Activated naive CD4-positive, alpha-beta T cell treated with anti-CD3 and anti-CD28 coated beads for 36 hours (primary cell): Measurements from ENCODE around the gene SDHC. TPM values are rescaled to one million over a fixed set of nuclear protein-coding genes. Genes with fewer than 3 reads are reported as not detected.

Experiments used
- CTCF ChIA-PET: fragments of 350-600 bp; sonication (Branson Sonifier 250); formaldehyde crosslinking; loops from one replicate; lab custom pipeline; 2021; ENCODE audit warnings: antibody characterized with exemption; lab: Charles Lee
- DNase-seq: peaks from one replicate; pipeline ENCODE4 v3.0.0-alpha.2; 2020
- H3K27ac Mint-ChIP-seq: one replicate; pipeline ENCODE4 v1.8.0; 2021; ENCODE audit warnings: mild to moderate bottlenecking, mixed read lengths
- H3K27me3 Mint-ChIP-seq: one replicate; pipeline ENCODE4 v1.8.0; 2021; ENCODE audit warnings: low read depth, mixed read lengths
- H3K36me3 Mint-ChIP-seq: one replicate; pipeline ENCODE4 v1.8.0; 2021; ENCODE audit warnings: low read depth, mixed read lengths
- H3K4me1 Mint-ChIP-seq: one replicate; pipeline ENCODE4 v1.8.0; 2021; ENCODE audit warnings: low read depth, mixed read lengths
- H3K4me3 Mint-ChIP-seq: one replicate; pipeline ENCODE4 v1.8.0; 2021; ENCODE audit warnings: mild to moderate bottlenecking, moderate library complexity, mixed read lengths
- H3K9me3 Mint-ChIP-seq: one replicate; pipeline ENCODE4 v1.8.0; 2021; ENCODE audit warnings: mixed read lengths
- intact Hi-C: fragments of 100-400 bp; cut with micrococcal nuclease; formaldehyde crosslinking; loops from one replicate; pipeline ENCODE4 v1.15.1; 2023
- total RNA-seq, 2 experiments: library from RNA; stranded (reverse); gene quantifications; one replicate each; pipeline ENCODE4 v1.2.3, GENCODE V29; 2021

The SDHC gene
- total RNA-seq, 2 experiments from 2014 or later = 201 TPM

- no peak overlapping the region for H3K27ac Mint-ChIP-seq
Measured at GRCh38 chr1:161297415-161297814, 16.8 kb upstream of the SDHC start.

GRCh38 chr1:161298116-161298515 is 16.1 kb upstream of the SDHC start:
- no peak for DNase-seq
- no peaks in the 10 kb centered on the region for H3K27me3 Mint-ChIP-seq
- H3K27ac Mint-ChIP-seq = no peak overlapping the region
- H3K36me3 Mint-ChIP-seq = no peaks in the 10 kb centered on the region
- intact Hi-C loops = no loop called here
- peaks cover under 1% of the 10 kb centered on the region for H3K4me1 Mint-ChIP-seq
- H3K9me3 Mint-ChIP-seq = no peaks in the 10 kb centered on the region
- no peak overlapping the region for H3K4me3 Mint-ChIP-seq
- CTCF ChIA-PET = no interaction called here

More at GRCh38 chr1:161297415-161297814, 16.8 kb upstream of the SDHC start:
- intact Hi-C loops = no loop called here
- DNase-seq = no peak
- Mint-ChIP-seq H3K4me1 (no peaks in the 10 kb centered on the region), H3K4me3 (no peak overlapping the region), H3K9me3 (no peaks in the 10 kb centered on the region), H3K27me3 (no peaks in the 10 kb centered on the region), H3K36me3 (no peaks in the 10 kb centered on the region)
- CTCF ChIA-PET = no interaction called here

GRCh38 chr1:161299347-161299746 is 14.8 kb upstream of the SDHC start:
- H3K27me3 Mint-ChIP-seq = no peaks in the 10 kb centered on the region
- H3K36me3 Mint-ChIP-seq = no peaks in the 10 kb centered on the region
- CTCF ChIA-PET = interaction anchor here (0.6 to 0.9 kb wide), 2 partner anchors 14 to 49 kb away, joined by 4 read pairs; partner anchors contain the start of gene SDHC
- H3K9me3 Mint-ChIP-seq = no peaks in the 10 kb centered on the region
- no peak for DNase-seq
- no peak overlapping the region for H3K4me3 Mint-ChIP-seq
- intact Hi-C loops = no loop called here
- peaks cover 9% of the 10 kb centered on the region for H3K4me1 Mint-ChIP-seq
- no peak overlapping the region for H3K27ac Mint-ChIP-seq

- no peaks in the 10 kb centered on the region for H3K36me3 Mint-ChIP-seq
- H3K27me3 Mint-ChIP-seq = no peaks in the 10 kb centered on the region
- H3K4me1 Mint-ChIP-seq = peaks cover 19% of the 10 kb centered on the region
- H3K4me3 Mint-ChIP-seq = no peak overlapping the region
- H3K27ac Mint-ChIP-seq = no peak overlapping the region
- no peaks in the 10 kb centered on the region for H3K9me3 Mint-ChIP-seq
- DNase-seq = no peak
- CTCF ChIA-PET = interaction anchor here (1.4 kb wide), 1 partner anchor 10 kb away, joined by 8 read pairs; no protein-coding TSS in a partner anchor
- intact Hi-C loops = no loop called here
Measured at GRCh38 chr1:161300478-161300877, 13.7 kb upstream of the SDHC start.

GRCh38 chr1:161304927-161305866 is 9.0 kb upstream of the SDHC start:
- CTCF ChIA-PET = interaction anchor here (0.6 to 4.9 kb wide), 12 partner anchors 9 to 123 kb away, joined by 3 to 38 read pairs (median 4); partner anchors contain the start of genes SDHC and TOMM40L
- Mint-ChIP-seq H3K36me3 (peaks cover 3% of the 10 kb centered on the region), H3K27me3 (no peaks in the 10 kb centered on the region), H3K9me3 (no peaks in the 10 kb centered on the region), H3K4me3 (peak overlapping the region; percentile 96), H3K27ac (peak overlapping the region; percentile 83), H3K4me1 (peaks cover 33% of the 10 kb centered on the region)
- intact Hi-C loops = no loop called here
- DNase-seq = peak; percentile 19

GRCh38 chr1:161305867-161306519 is 8.2 kb upstream of the SDHC start:
- CTCF ChIA-PET = interaction anchor here (0.6 to 4.9 kb wide), 11 partner anchors 8 to 124 kb away, joined by 3 to 38 read pairs (median 4); partner anchors contain the start of genes SDHC and TOMM40L
- H3K27ac Mint-ChIP-seq = peak overlapping the region; percentile 83
- H3K4me3 Mint-ChIP-seq = peak overlapping the region; percentile 96
- H3K4me1 Mint-ChIP-seq = peaks cover 33% of the 10 kb centered on the region
- DNase-seq = peak; percentile 89
- H3K36me3 Mint-ChIP-seq = peaks cover 3% of the 10 kb centered on the region
- no peaks in the 10 kb centered on the region for H3K27me3 Mint-ChIP-seq
- H3K9me3 Mint-ChIP-seq = no peaks in the 10 kb centered on the region
- intact Hi-C loops = loop anchor here (1.0 kb wide), 3 partner anchors 8 to 114 kb away; partner anchors contain the start of gene SDHC

GRCh38 chr1:161307230-161307768 is 6.9 kb upstream of the SDHC start:
- DNase-seq = peak; percentile 23
- Mint-ChIP-seq H3K4me1 (peaks cover 33% of the 10 kb centered on the region), H3K27ac (peak overlapping the region; percentile 2), H3K36me3 (peaks cover 3% of the 10 kb centered on the region), H3K9me3 (no peaks in the 10 kb centered on the region), H3K4me3 (peak overlapping the region; percentile 16), H3K27me3 (no peaks in the 10 kb centered on the region)
- CTCF ChIA-PET = interaction anchor here (0.7 to 4.9 kb wide), 6 partner anchors 11 to 126 kb away, joined by 3 to 38 read pairs (median 4); partner anchors contain the start of gene TOMM40L
- intact Hi-C loops = no loop called here

GRCh38 chr1:161307892-161308638 is 6.1 kb upstream of the SDHC start:
- peaks cover 3% of the 10 kb centered on the region for H3K36me3 Mint-ChIP-seq
- no peak overlapping the region for H3K4me3 Mint-ChIP-seq
- peaks cover 33% of the 10 kb centered on the region for H3K4me1 Mint-ChIP-seq
- no peaks in the 10 kb centered on the region for H3K27me3 Mint-ChIP-seq
- intact Hi-C loops = no loop called here
- no peak for DNase-seq
- no peak overlapping the region for H3K27ac Mint-ChIP-seq
- H3K9me3 Mint-ChIP-seq = no peaks in the 10 kb centered on the region
- CTCF ChIA-PET = interaction anchor here (0.6 to 4.9 kb wide), 7 partner anchors 12 to 160 kb away, joined by 3 to 38 read pairs (median 3); partner anchors contain the start of gene TOMM40L

GRCh38 chr1:161309868-161310267 is 4.3 kb upstream of the SDHC start, which contains the start of gene MPZ:
Gene MPZ, minus strand, starts transcription at chr1:161309968. Its CDS starts 63 bp downstream, at chr1:161309905.
- no peaks in the 10 kb centered on the region for H3K27me3 Mint-ChIP-seq
- H3K9me3 Mint-ChIP-seq = no peaks in the 10 kb centered on the region
- intact Hi-C loops = loop anchor here (10.0 kb wide), 1 partner anchor 435 kb away; the partner anchor contains the start of gene DUSP12
- H3K4me3 Mint-ChIP-seq = no peak within 1 kb of the TSS
- no peak for DNase-seq
- CTCF ChIA-PET = no interaction called here
- peaks cover 26% of the 10 kb centered on the region for H3K4me1 Mint-ChIP-seq
- H3K36me3 Mint-ChIP-seq = peaks cover 3% of the 10 kb centered on the region
- H3K27ac Mint-ChIP-seq = no peak within 1 kb of the TSS

GRCh38 chr1:161311595-161312181 is 2.5 kb upstream of the SDHC start:
- Mint-ChIP-seq H3K27me3 (no peaks in the 10 kb centered on the region), H3K27ac (no peak overlapping the region), H3K4me1 (peaks cover 24% of the 10 kb centered on the region), H3K9me3 (no peaks in the 10 kb centered on the region), H3K36me3 (no peaks in the 10 kb centered on the region), H3K4me3 (no peak overlapping the region)
- CTCF ChIA-PET = interaction anchor here (0.6 to 1.9 kb wide), 2 partner anchors 9 to 20 kb away, joined by 4 to 13 read pairs; no protein-coding TSS in a partner anchor
- DNase-seq = no peak
- intact Hi-C loops = loop anchor here (10.0 kb wide), 1 partner anchor 433 kb away; the partner anchor contains the start of gene DUSP12
